Stimulated activated CD4-positive, alpha-beta T cell treated with anti-CD3 and anti-CD28 coated beads, Interleukin-2, amount 100 ng/mL, for 4 hours (primary cell): ENCODE measurements around the gene UNC13D.
"Not testable (repeated sequence)": the region's sequence is repeated elsewhere in the genome, so short reads cannot be mapped to it uniquely, and the experiment has no call there.

ENCODE experiments used
- DNase-seq: peaks from one replicate; pipeline ENCODE4 v3.0.0-alpha.2; 2020; ENCODE audit warnings: low read depth

Gene UNC13D

DNA sequence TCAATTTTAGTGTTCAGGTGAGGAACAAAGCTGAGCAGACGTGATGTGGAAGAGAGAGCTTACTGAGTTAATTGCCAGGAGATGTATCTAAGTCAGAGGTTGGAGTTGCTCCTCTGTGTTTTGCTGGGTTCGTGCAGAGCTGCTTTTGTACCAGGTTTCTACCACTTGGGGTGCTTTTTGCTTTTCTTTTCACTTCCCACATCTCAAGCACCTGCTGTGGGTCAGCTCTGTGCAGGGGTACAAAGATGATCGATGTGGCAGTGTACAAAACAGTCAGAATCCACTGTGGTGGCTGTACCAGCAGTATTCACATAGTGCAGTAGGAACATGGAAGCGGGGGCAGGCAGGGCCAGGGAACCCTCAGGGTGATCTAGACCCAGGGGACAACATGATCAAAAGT lies 44.8 kb downstream of the UNC13D start:
- no peak for DNase-seq

DNA sequence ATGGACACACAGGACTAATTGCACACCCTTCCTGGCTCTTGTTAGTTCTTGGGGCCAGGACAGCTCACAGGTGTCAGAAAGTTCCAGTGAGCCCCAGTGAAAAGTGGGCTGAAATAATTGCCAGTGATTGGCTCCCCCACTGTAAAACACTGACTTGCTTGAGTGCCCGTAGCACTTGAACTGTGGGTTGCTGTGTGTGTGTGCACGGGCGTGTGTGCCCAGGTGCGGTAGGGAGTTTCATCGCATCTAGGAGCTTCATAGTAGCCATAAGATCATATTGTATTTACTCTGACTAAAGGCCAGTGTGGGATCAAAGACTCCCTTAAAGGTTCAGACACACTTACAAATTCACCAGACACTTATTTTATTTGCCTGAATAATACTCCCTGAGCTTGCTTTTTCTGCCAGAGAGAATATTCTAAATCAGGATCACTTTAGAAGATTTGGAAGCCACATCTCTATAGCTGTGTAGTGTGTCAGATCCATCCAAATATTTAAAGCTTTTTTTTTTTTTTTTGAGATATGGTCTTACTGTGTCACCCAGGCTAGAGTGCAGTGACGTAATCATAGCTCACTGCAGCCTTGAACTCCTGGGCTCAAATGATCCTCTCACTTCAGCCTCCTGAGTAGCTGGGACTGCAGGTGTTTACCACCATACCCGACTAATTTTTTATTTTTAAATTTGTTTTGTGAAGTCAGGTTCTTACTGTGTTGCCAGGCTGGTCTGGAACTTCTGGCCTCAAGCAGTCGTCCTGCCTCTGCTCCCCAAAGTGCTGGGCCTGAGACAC lies 48.2 kb downstream of the UNC13D start:
- DNase-seq: no peak

DNA sequence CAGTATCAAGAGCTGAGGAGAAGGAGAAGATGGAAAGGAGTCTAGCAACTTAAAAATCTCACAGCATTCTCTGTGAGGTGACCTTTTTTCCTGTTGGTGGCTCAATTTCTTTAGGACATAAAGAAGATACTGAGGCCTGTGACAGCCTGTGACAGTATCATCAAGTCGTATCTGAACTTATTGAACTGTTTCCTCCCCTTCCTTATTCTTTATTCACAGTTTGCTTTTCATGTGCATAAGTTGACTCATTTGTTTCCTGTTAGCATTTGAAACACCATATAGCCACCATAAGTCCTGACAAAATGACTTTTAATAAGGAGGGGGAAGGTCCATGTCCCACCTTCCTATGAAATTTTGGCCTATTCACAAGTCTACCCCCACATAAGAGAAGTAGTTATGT lies 50.7 kb downstream of the UNC13D start:
- DNase-seq: no peak

DNA sequence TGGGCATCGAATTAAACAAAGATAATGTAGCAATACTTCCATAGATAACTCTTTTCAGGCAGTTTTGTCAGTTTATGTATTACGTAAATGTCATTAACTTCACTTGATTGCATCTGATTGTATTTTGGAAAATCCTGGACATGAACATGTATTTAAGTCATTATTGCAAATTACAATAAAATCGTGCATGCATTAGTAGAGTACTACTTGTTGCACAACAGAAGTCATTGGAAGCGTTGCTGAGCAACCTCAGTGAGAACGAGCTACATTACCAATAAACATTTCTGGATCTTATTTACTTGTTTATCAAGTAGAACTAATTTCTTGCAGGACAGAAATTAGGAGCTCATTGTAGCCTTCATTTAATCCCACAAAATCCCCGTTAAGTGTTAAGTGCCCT lies 53.0 kb downstream of the UNC13D start:
- DNase-seq: no peak

DNA sequence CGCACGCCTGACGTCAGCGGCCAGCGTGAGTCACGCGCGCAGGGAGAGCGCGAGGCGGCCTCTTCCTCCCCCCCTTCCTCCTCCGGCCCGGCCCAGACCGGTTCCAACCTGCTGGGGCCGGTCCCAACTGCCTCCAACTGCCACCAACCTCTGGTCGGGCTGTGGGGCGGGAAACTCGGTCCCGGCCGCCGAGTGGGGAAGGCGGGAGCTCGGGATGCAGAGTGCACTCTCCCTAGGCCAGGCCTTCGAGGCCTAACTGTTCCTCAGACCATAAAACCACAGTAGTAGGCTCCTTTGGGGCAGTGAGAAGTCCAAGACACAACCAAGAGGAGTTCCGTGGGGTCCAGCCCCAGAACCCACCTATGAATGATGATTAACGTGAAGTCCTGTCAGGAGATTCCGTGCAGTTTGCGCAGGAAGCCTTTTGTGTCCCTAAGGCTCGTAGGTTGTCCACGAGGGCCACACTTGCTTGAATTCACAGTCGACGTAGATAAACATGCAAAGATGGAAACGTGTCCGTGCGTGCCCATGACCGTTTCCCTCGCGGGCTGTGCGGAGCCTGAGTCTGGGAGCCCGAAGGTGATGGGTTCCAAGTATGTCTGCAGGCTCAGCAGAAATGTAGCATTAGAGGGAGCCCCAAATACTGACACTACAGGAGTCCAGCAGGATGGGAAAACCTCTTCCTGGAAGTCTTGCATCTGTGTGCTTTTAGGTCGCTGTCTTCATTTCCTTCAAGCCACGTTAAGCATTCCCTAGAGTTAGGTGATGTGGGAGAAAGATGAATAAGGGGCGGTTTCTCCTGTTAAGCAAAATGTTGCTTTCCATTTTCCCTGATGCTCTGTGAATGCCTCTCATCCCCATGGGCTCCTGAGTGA lies 59.0 kb downstream of the UNC13D start:
- peak; percentile 80 for DNase-seq

DNA sequence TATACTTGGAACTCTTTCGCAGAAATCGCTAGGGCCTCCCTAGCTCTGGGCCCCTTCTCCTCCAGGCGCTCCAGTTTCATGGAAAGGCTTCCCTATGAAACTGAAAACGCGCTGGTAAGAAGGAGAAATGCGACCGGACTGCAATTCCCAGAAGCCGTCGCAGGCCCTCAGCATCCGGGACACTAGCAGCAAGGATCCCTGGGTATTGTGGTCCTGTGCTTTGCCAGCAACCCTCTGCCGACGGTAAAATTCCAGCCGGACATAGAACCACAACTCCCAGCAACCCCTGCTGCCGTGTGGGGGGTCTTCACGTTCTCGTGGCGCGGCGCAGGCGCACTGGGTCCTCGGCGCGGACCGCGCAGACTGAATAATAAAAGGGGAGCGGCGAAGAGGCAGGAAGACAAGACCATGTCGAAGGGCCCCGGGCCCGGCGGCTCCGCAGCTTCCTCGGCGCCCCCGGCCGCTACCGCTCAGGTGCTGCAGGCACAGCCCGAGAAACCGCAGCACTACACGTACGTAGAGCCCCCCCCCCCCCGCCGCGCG lies 59.7 kb downstream of the UNC13D start, which contains the start of gene UNK:
Gene UNK, plus strand, starts transcription at position 334 of the 543 bp plus-strand sequence. Its CDS starts 75 bp downstream, at position 409.
- peak; percentile 94 for DNase-seq

DNA sequence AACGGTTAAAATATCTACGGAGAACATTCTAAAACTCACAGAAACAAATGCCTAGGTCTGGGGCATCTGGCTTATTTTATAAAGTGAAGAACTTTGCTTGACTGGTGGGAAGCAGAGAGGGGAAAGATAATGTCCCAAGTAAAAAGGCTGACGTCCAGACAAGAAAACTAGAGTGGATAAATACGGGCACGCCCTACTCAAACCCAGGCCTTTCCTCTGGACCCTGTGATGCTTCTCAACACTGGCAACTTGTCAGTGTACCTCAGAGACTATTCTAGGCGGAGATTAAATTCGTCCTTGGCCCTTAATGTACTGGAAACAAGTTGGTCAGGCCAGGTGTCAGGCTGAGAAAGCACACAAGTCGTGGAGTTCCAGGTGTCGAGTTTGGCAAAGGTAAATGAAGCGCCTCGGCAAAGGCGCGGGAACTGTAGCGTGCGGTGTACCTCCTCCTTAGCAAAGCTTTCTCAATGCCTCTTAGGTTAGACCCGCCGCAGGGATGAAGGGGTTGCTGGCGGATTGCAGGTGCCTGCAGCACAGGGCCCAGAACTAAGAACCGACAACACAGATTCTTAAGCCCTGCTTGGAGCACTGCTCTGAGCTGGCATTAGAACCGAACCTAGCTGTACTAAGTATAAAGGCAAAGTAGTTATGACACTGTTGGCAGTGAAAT lies 60.3 kb downstream of the UNC13D start:
- no peak for DNase-seq

DNA sequence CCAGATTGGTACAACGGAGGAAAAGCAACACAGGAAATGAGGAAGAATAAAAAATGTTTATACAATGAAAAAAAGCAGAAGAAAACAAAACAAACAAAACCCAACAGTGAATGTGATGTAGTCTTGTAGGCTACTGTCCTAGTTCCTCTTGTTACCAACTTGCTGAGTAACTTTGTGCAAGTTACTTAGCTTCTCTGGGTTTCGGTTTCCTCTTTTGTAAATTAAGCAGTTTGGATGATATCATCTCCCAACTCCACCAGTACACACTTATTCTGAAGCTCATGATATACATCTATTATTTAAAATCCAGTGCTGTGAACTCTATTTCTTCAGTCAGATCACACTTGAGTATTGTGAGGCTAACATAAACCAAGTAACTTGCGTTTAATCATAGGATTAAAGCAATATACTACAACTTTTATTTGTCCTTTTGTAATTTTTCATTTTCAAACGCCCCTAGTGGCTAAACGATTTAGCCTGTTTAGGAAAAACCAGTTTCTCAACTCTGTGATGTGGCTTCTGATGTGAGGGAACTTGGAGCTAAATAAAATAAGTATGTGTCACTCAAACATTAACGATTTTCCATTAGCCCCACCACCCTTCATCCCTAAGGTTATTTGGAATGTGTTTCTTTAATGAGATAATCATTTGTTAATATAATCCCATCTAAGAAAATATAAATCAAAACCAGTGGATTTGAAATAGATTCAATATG lies 61.0 kb downstream of the UNC13D start:
- DNase-seq: no peak

DNA sequence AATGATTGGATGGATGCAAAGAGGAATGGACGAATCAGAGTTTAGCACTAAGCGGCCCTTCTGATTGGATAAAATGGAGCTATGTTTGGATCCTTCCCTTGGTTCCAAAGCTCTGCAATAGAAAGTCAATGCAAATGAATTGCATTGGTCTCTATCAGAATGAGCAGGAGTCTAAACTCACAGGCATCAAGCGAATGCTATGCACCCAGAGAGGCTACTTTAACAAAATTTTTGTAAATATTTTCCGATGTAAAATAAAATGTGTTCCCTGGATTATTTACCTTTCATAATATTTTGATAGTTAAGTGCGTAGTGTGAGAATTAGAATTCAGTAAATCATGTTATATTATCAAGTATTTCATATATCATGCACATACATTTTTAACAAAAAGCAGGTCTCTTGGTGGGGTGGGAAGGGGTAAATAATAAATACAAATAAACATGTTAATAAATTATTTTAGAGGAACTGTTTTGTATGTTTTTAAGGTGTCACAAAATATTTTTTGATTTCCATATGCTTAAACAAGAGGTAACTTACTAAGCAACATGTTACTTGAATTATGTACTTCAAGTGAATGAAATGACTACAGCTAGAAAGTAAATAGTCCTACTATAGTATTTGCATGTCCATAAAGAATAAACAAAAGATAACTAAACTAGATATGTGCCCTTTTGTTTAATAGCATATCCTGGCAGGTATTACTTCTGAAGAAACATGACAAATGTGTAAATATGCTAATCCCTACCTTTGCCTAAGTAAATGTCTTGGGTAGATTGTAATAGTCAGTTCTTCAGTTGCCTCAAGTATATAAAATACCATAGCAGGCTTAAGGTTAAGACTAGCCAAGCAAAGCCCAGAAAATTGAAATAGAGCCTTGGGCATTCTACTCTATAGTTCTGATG lies 64.0 kb downstream of the UNC13D start:
- no peak for DNase-seq

DNA sequence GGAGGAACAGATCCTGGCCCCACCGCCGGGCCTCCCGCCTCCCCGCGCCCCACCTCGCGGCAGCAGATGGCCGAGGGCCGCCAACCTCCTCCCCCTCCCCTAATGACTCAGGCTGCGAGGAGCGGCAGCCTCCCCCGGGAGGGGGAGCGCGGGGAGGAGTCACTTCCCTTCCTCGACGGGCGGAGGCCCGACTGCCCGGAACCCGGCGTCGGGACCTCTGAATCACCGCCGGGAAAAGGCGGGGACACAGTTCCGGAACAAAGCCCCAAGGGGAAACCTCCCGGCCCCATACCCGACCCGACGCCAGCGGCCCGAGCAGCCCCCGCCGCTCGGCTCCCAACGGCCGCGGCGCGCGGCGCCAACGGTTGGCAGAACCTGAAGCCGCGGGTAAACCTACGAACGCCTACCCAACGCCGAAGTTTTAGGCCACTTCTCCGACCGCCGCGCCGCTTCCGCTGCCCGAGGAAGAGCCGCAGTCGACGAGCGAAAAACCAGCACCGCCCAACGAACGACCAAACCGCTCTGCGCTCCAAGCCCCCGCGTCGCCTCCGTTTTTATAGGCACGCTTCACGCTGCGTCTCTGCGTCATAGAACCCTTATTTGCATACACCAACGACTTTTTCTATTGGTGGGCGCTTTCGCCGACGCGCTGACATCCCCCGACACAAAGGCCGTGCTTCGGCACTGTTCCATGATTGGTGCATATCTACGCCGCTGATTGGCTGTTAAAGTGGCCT lies 64.8 kb downstream of the UNC13D start:
- DNase-seq: peak; percentile 94

DNA sequence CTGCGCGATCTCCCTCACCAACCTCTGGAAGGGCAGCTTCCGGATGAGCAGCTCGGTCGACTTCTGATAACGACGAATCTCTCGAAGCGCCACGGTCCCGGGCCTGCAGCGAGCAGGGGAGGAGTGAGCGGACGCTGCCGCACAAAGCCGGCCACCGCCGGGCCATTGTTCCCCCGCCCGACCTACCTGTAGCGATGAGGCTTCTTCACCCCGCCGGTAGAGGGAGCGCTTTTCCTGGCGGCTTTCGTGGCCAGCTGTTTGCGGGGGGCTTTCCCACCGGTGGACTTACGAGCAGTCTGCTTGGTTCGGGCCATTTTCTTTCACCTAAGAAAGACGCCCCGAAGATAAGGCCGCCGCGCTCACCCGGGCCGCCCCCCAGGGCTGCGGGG lies 65.3 kb downstream of the UNC13D start:
- DNase-seq: no peak

DNA sequence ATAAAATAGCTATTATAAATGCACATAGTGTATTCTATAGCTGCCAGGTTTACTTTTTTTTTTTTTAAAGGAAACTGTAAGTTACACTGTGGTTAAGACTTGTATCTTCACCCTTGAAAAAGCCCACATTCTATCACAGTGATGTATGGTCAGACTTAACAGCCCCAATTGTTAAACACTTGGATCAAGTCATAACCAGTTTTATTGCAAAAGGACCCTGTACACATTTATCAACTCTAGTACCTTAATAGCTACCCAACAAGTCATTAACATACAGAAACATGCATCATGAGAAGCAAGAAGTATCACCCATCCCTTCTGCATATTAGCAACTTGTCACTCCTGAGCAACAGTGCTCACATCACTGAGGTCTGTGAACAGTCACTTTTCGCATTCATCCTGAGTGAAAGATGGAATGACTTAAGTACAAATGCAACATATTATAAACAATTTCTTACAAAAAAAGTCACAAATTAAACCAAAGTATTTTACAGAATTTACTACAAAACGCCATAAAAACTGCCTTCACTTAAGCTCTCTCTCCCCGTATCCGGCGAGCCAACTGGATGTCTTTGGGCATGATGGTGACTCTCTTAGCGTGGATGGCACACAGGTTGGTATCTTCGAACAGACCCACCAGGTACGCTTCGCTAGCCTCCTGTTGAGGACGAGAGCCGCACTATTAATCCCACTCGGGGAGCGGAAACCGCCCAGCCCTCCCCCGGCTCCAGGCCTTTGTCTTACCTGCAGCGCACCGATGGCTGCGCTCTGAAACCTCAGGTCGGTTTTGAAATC lies 65.9 kb downstream of the UNC13D start:
- not testable (repeated sequence) for DNase-seq

DNA sequence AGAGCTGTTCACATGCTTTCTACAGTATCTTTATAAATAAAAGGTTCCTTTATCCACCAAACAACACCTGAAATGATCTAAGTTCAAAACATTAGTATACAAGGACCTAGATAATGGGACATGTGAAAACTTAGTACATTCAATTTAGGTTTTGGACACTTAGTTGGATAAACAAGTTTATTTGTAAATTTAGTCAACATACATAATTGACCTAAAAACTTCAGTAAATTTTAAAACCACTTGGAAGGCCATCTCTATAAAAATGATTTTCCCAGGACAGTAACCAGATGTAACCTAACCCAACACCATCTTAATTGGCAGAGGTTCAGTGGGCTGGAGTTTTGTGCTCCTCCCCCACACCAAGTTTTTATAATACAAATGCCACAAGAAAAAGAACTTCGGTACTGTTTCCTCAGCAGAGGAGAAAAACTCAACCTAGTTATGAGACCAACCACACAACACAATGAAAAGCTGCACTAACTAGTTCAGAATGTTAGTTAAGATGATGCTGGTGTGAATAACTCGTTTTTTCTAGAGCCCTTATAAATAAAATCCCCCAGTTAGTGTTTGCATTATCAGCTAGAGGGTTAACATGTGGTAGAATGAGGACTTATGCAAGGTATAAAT lies 66.8 kb downstream of the UNC13D start:
- no peak for DNase-seq
